Glomerular visceral epithelial cell (primary cell): Measurements from ENCODE around the gene F2.
"Not testable (repeated sequence)": the region's sequence is repeated elsewhere in the genome, so short reads cannot be mapped to it uniquely, and the experiment has no call there.

Source experiments
- DNase-seq: peaks from one replicate; pipeline ENCODE4 v3.0.0-alpha.2; 2016; ENCODE audit errors: extremely low spot score

Gene F2

GRCh38 chr11:46719048-46719542 lies at the start of gene F2:
Gene F2, plus strand, starts transcription at chr11:46719213. Its CDS starts 23 bp downstream, at chr11:46719236.
- no peak for DNase-seq

GRCh38 chr11:46669711-46670139 lies 49.3 kb upstream of the F2 start:
- DNase-seq = no peak

- not testable (repeated sequence) for DNase-seq
Measured at GRCh38 chr11:46670521-46670920, 48.5 kb upstream of the F2 start.

GRCh38 chr11:46671958-46672315 lies 47.1 kb upstream of the F2 start:
- DNase-seq = no peak

GRCh38 chr11:46672381-46672839 lies 46.6 kb upstream of the F2 start:
- no peak for DNase-seq

GRCh38 chr11:46673713-46674462 lies 45.1 kb upstream of the F2 start:
- no peak for DNase-seq

GRCh38 chr11:46674463-46675287 lies 44.3 kb upstream of the F2 start:
- DNase-seq = no peak

GRCh38 chr11:46675288-46675851 lies 43.6 kb upstream of the F2 start:
- no peak for DNase-seq

- DNase-seq = no peak
Measured at GRCh38 chr11:46675949-46676348, 43.1 kb upstream of the F2 start.

- DNase-seq = no peak
Measured at GRCh38 chr11:46676436-46677158, 42.4 kb upstream of the F2 start.

- no peak for DNase-seq
Measured at GRCh38 chr11:46677169-46677568, 41.8 kb upstream of the F2 start.

- DNase-seq = no peak
Measured at GRCh38 chr11:46677991-46678740, 40.8 kb upstream of the F2 start.

- no peak for DNase-seq
Measured at GRCh38 chr11:46678741-46679130, 40.3 kb upstream of the F2 start.

- DNase-seq = no peak
Measured at GRCh38 chr11:46679241-46680163, 39.5 kb upstream of the F2 start.

- no peak for DNase-seq
Measured at GRCh38 chr11:46680164-46680760, 38.8 kb upstream of the F2 start.

GRCh38 chr11:46680815-46681214 lies 38.2 kb upstream of the F2 start:
- DNase-seq = no peak

- DNase-seq = no peak
Measured at GRCh38 chr11:46681814-46682213, 37.2 kb upstream of the F2 start.

GRCh38 chr11:46682773-46683752 lies 36.0 kb upstream of the F2 start:
- no peak for DNase-seq
